Liver (tissue), 9 donors: ENCODE data around the gene FGF3. TPM values are rescaled to one million over a fixed set of nuclear protein-coding genes. Genes with fewer than 3 reads are reported as not detected.

Experiments
- DNase-seq: peaks from one replicate; pipeline ENCODE4 v3.0.0-alpha.2; 2017; ENCODE audit warnings: low spot score
- H3K27ac ChIP-seq, 2 donors: one replicate each; pipeline ENCODE4 v1.7.0; 2013; ENCODE audit warnings: inconsistent platforms in 2 of 2, low read length in 2 of 2, control low read depth in 1 of 2, low read depth in 1 of 2, mild to moderate bottlenecking in 1 of 2
- H3K27me3 ChIP-seq, 4 donors: one replicate each; pipeline versions ENCODE4 v1.6.1 to v1.7.0; 2013; ENCODE audit warnings: low read length in 3 of 4, inconsistent platforms in 1 of 4, mild to moderate bottlenecking in 1 of 4, moderate library complexity in 1 of 4; ENCODE audit not compliant: control insufficient read depth in 4 of 4, insufficient read depth in 4 of 4
- H3K36me3 ChIP-seq, 4 donors: one replicate each; pipeline versions ENCODE4 v1.6.1 to v1.7.0; 2013; ENCODE audit warnings: low read length in 3 of 4, mild to moderate bottlenecking in 3 of 4, low read depth in 1 of 4, moderate library complexity in 1 of 4; ENCODE audit not compliant: control insufficient read depth in 4 of 4, insufficient read depth in 3 of 4
- H3K4me1 ChIP-seq, 4 donors: one replicate each; pipeline versions ENCODE4 v1.6.1 to v1.7.0; 2013; ENCODE audit warnings: low read length in 3 of 4, mild to moderate bottlenecking in 3 of 4, moderate library complexity in 1 of 4; ENCODE audit not compliant: control insufficient read depth in 4 of 4, insufficient read depth in 4 of 4
- H3K4me3 ChIP-seq, 3 donors: one replicate each; pipeline versions ENCODE4 v1.6.1 to v1.7.0; 2013; ENCODE audit warnings: low read length in 3 of 3, control low read depth in 1 of 3, low read depth in 1 of 3, mild to moderate bottlenecking in 1 of 3
- H3K9ac ChIP-seq, 2 donors: one replicate each; pipeline ENCODE4 v1.7.0; 2013; ENCODE audit warnings: low read length in 2 of 2, mild to moderate bottlenecking in 2 of 2, moderate library complexity in 2 of 2, control low read depth in 1 of 2, low read depth in 1 of 2
- H3K9me3 ChIP-seq, 4 donors: one replicate each; pipeline versions ENCODE4 v1.6.1 to v1.7.0; 2013; ENCODE audit warnings: low read length in 3 of 4; ENCODE audit not compliant: control insufficient read depth in 4 of 4
- ATF3 ChIP-seq: IDR thresholded peaks from 2 replicates; pipeline ENCODE4 v1.6.1; 2016; ENCODE audit warnings: antibody characterized with exemption
- CTCF ChIP-seq: fragments of 150-350 bp; IDR thresholded peaks from 2 replicates; pipeline ENCODE4 v1.5.1; 2017; ENCODE audit warnings: improper control_type of control experiment, low read depth, low read length; ENCODE audit not compliant: missing input control
- EGR1 ChIP-seq, 2 donors: IDR thresholded peaks; 2 replicates each; pipeline ENCODE4 v1.6.1; 2016 to 2018; ENCODE audit warnings: antibody characterized with exemption in 2 of 2, low read depth in 2 of 2
- FOXA1 ChIP-seq: IDR thresholded peaks from 2 replicates; pipeline ENCODE4 v1.6.1; 2016; ENCODE audit warnings: antibody characterized with exemption
- FOXA2 ChIP-seq: IDR thresholded peaks from 2 replicates; pipeline ENCODE4 v1.6.1; 2016; ENCODE audit warnings: antibody characterized with exemption
- GABPA ChIP-seq, 2 donors: IDR thresholded peaks in 1 of 2; conservative IDR thresholded peaks in 1 of 2; 2 replicates each; pipeline ENCODE4 v1.6.1; 2016; ENCODE audit warnings: antibody characterized with exemption in 2 of 2, mild to moderate bottlenecking in 1 of 2, moderate library complexity in 1 of 2
- HNF4A ChIP-seq, 2 donors: conservative IDR thresholded peaks; 2 replicates each; pipeline ENCODE4 v1.6.1; 2016; ENCODE audit warnings: antibody characterized with exemption in 2 of 2, mild to moderate bottlenecking in 2 of 2
- HNF4G ChIP-seq: IDR thresholded peaks from 2 replicates; pipeline ENCODE4 v1.6.1; 2016; ENCODE audit warnings: antibody characterized with exemption
- JUND ChIP-seq, 2 donors: IDR thresholded peaks; 2 replicates each; pipeline ENCODE4 v1.6.1; 2016; ENCODE audit warnings: antibody characterized with exemption in 2 of 2
- MAX ChIP-seq: IDR thresholded peaks from 2 replicates; pipeline ENCODE4 v1.6.1; 2016; ENCODE audit warnings: antibody characterized with exemption
- NR2F2 ChIP-seq: IDR thresholded peaks from 2 replicates; pipeline ENCODE4 v1.6.1; 2016; ENCODE audit warnings: antibody characterized with exemption
- RAD21 ChIP-seq, 2 donors: IDR thresholded peaks; 2 replicates each; pipeline ENCODE4 v1.6.1; 2016; ENCODE audit warnings: antibody characterized with exemption in 2 of 2, mild to moderate bottlenecking in 2 of 2
- RXRA ChIP-seq, 2 donors: IDR thresholded peaks; 2 replicates each; pipeline ENCODE4 v1.6.1; 2017 to 2018; ENCODE audit warnings: antibody characterized with exemption in 2 of 2, mild to moderate bottlenecking in 1 of 2
- SP1 ChIP-seq: IDR thresholded peaks from 2 replicates; pipeline ENCODE4 v1.6.1; 2018; ENCODE audit warnings: antibody characterized with exemption, mild to moderate bottlenecking
- TAF1 ChIP-seq: conservative IDR thresholded peaks from 2 replicates; pipeline ENCODE4 v1.6.1; 2016; ENCODE audit warnings: antibody characterized with exemption, mild to moderate bottlenecking
- YY1 ChIP-seq: IDR thresholded peaks from 2 replicates; pipeline ENCODE4 v1.6.1; 2016; ENCODE audit warnings: antibody characterized with exemption, mild to moderate bottlenecking
- ZBTB33 ChIP-seq: IDR thresholded peaks from 2 replicates; pipeline ENCODE4 v1.6.1; 2016; ENCODE audit warnings: antibody characterized with exemption
- WGBS: extraction: QIAGEN DNeasy Blood & Tissue Kit; methylation state at CpG from one replicate; pipeline ENCODE4 v1.1.7; 2013; 5-methylcytosine and 5-hydroxymethylcytosine counted together
- polyA plus RNA-seq, 2 donors: library from polyadenylated mRNA; stranded (reverse) in 1 of 2; unstranded in 1 of 2; fragments of 200-250 nt in 1 of 2; fragments of >200 nt in 1 of 2; fragmentation: Nextera tagmentation in 1 of 2; extraction: Ambion mirVana in 1 of 2; gene quantifications; one replicate each; pipeline versions ENCODE4 v1.2.1 to v1.2.3, GENCODE V29; 2013 to 2015
- total RNA-seq, 2 donors: library from RNA; depleted of rRNA; stranded (reverse); fragments of >200 nt; gene quantifications; one replicate each; pipeline ENCODE4 v1.2.3, GENCODE V29; 2014
- TF ChIP-seq, protein P1 (sequence below): IDR thresholded peaks from 2 replicates; pipeline ENCODE4 v1.6.1; 2016; ENCODE audit warnings: antibody characterized with exemption, mild to moderate bottlenecking
- donor health status: healthy.
- donor health status: healthy.
- donor health status: healthy.
- donor health status: healthy.
- donor health status: healthy.

Gene FGF3
- total and polyA plus RNA-seq, 4 donors, result not detected

DNA sequence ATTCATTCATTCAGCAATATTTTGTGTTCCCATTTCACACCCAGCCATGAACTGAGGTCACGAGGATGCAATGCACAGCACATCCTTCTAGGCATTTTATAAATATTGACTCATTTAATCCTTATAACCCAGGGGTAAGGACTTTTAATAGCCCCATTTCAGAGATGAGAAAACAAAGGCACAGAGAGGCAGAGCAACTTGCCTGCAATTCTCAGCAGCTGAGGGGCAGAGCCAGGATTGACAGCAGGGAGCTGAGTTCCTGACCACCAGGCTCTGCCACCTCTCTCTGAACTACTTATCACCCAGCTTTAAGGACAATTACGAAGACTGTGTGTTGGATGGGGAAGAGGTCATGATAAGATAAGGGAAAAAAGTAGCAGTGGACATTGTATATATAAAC, 12.8 kb upstream of the FGF3 start:
- Histone ChIP-seq H3K27ac (no peak overlapping the region), H3K4me1 (peaks cover 0 to 7% (median 3%) of the 10 kb centered on the region in 4 donors), H3K9me3 (no peaks in the 10 kb centered on the region), H3K27me3 (no peaks in the 10 kb centered on the region), H3K36me3 (no peaks in the 10 kb centered on the region), H3K9ac (no peak overlapping the region), H3K4me3 (no peak overlapping the region)
- WGBS, result 84% methylated on average over 2 of the region's 2 CpGs
- TF ChIP-seq RAD21 (IDR thresholded peaks at IDR 0.05), result no peak
- TF ChIP-seq YY1, result no peak
- no peak for TF ChIP-seq NR2F2
- TF ChIP-seq ZBTB33, result no peak
- TF ChIP-seq MAX, result no peak
- TF ChIP-seq SP1, result no peak
- no peak for TF ChIP-seq HNF4G
- no peak for TF ChIP-seq FOXA2
- no peak for TF ChIP-seq GABPA (IDR thresholded peaks at IDR 0.05 in 1 of 2, conservative IDR thresholded peaks at IDR 0.05 in 1 of 2)
- TF ChIP-seq HNF4A (conservative IDR thresholded peaks at IDR 0.05), result no peak
- TF ChIP-seq TAF1, result no peak
- no peak for TF ChIP-seq CTCF
- no peak for TF ChIP-seq EGR1 (IDR thresholded peaks at IDR 0.05; ENCODE audit: low read depth in 2 of 2)
- no peak for TF ChIP-seq JUND (IDR thresholded peaks at IDR 0.05)
- TF ChIP-seq, protein P1, sequence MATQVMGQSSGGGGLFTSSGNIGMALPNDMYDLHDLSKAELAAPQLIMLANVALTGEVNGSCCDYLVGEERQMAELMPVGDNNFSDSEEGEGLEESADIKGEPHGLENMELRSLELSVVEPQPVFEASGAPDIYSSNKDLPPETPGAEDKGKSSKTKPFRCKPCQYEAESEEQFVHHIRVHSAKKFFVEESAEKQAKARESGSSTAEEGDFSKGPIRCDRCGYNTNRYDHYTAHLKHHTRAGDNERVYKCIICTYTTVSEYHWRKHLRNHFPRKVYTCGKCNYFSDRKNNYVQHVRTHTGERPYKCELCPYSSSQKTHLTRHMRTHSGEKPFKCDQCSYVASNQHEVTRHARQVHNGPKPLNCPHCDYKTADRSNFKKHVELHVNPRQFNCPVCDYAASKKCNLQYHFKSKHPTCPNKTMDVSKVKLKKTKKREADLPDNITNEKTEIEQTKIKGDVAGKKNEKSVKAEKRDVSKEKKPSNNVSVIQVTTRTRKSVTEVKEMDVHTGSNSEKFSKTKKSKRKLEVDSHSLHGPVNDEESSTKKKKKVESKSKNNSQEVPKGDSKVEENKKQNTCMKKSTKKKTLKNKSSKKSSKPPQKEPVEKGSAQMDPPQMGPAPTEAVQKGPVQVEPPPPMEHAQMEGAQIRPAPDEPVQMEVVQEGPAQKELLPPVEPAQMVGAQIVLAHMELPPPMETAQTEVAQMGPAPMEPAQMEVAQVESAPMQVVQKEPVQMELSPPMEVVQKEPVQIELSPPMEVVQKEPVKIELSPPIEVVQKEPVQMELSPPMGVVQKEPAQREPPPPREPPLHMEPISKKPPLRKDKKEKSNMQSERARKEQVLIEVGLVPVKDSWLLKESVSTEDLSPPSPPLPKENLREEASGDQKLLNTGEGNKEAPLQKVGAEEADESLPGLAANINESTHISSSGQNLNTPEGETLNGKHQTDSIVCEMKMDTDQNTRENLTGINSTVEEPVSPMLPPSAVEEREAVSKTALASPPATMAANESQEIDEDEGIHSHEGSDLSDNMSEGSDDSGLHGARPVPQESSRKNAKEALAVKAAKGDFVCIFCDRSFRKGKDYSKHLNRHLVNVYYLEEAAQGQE, result no peak
- TF ChIP-seq RXRA (IDR thresholded peaks at IDR 0.05), result no peak
- TF ChIP-seq FOXA1, result no peak
- no peak for TF ChIP-seq ATF3
- no peak for DNase-seq
